ENCODE measurements around the gene CACNA1S.
A peak's percentile ranks its signal among the peaks of the same experiment; 100 is the strongest.

The CACNA1S gene

GRCh38 chr1:201112173-201112731, at the start of gene CACNA1S:
TSS of gene CACNA1S (minus strand) at chr1:201112426. CDS start at chr1:201112339, 87 bp downstream.
- no peak for DNase-seq

- DNase-seq: no peak
These were observed 45.7 kb upstream of the CACNA1S start for GRCh38 chr1:201157949-201158348.

GRCh38 chr1:201156819-201157218, 44.6 kb upstream of the CACNA1S start:
- DNase-seq: no peak

GRCh38 chr1:201156346-201156745, 44.1 kb upstream of the CACNA1S start:
- DNase-seq: no peak

- DNase-seq: no peak
These were observed 43.1 kb upstream of the CACNA1S start for GRCh38 chr1:201155354-201155753.

GRCh38 chr1:201154389-201155165, 42.4 kb upstream of the CACNA1S start, which contains the start of gene TMEM9:
TSS of gene TMEM9 (minus strand) at chr1:201154474. CDS start at chr1:201153923, 551 bp downstream.
- peak; percentile 92 for DNase-seq

- peak; percentile 27 for DNase-seq
These were observed 41.5 kb upstream of the CACNA1S start for GRCh38 chr1:201153474-201154388.

- peak; percentile 68 for DNase-seq
These were observed 37.2 kb upstream of the CACNA1S start for GRCh38 chr1:201149400-201149799.

- DNase-seq: no peak
These were observed 35.3 kb upstream of the CACNA1S start for GRCh38 chr1:201147396-201148015.

GRCh38 chr1:201146626-201147390, 34.6 kb upstream of the CACNA1S start:
- DNase-seq: no peak

GRCh38 chr1:201145816-201146215, 33.6 kb upstream of the CACNA1S start:
- no peak for DNase-seq

GRCh38 chr1:201145132-201145531, 32.9 kb upstream of the CACNA1S start:
- DNase-seq: no peak

GRCh38 chr1:201144701-201145100, 32.5 kb upstream of the CACNA1S start:
- no peak for DNase-seq

GRCh38 chr1:201143726-201144635, 31.8 kb upstream of the CACNA1S start:
- no peak for DNase-seq

GRCh38 chr1:201142849-201143725, 30.9 kb upstream of the CACNA1S start:
- DNase-seq: no peak

- no peak for DNase-seq
These were observed 30.0 kb upstream of the CACNA1S start for GRCh38 chr1:201142011-201142848.

- no peak for DNase-seq
These were observed 29.2 kb upstream of the CACNA1S start for GRCh38 chr1:201141418-201141817.

GRCh38 chr1:201140941-201141260, 28.7 kb upstream of the CACNA1S start:
- no peak for DNase-seq
